ENCODE data around the gene PIK3R3. TPM values are rescaled to one million over a fixed set of nuclear protein-coding genes. Genes with fewer than 3 reads are reported as not detected.
A peak's percentile ranks its signal among the peaks of the same experiment; 100 is the strongest.

PIK3R3 gene
- total and polyA plus RNA-seq, 2 experiments from 2014 or later = 8.4 to 16.8 TPM

GRCh38 chr1:46174448-46175231 lies 42.2 kb upstream of the PIK3R3 start, which contains the start of gene TSPAN1:
Gene TSPAN1 (plus strand): TSS chr1:46175087. CDS start chr1:46181108, 6,021 bp downstream.
- Histone ChIP-seq H3K36me3 (replicated peaks; ENCODE audit: insufficient read depth, low read depth) (no peaks in the 10 kb centered on the region), H3K9me3 (ENCODE audit: low read depth) (no peaks in the 10 kb centered on the region), H3K4me2 (peak within 1 kb of the TSS; percentile 29), H3K9me2 (replicated peaks; ENCODE audit: insufficient read depth) (no peaks in the 10 kb centered on the region), H3K4me1 (ENCODE audit: insufficient read depth) (peaks cover 21% of the 10 kb centered on the region), H3K27me3 (no peaks in the 10 kb centered on the region), H3K4me3 (no peak within 1 kb of the TSS), H3K27ac (peak within 1 kb of the TSS; percentile 81), H4K20me1 (ENCODE audit: insufficient read depth, poor library complexity, severe bottlenecking) (no peaks in the 10 kb centered on the region), H2AFZ (no peak within 1 kb of the TSS), H3K79me2 (no peaks in the 10 kb centered on the region)
- WGBS (ENCODE audit: low lambda C conversion rate, missing lambda C conversion rate) = 81% methylated on average over 11 of the region's 11 CpGs
- peak; percentile 68 for DNase-seq (ENCODE audit: low spot score)
- TF ChIP-seq CTCF (IDR thresholded peaks at IDR 0.05; ENCODE audit: poor library complexity) (no peak), EZH2 (IDR thresholded peaks at IDR 0.05; ENCODE audit: borderline replicate concordance) (no peak), EZH2phosphoT487 (IDR thresholded peaks at IDR 0.05; ENCODE audit: low read depth, severe bottlenecking, unreplicated experiment) (no peak)

- Histone ChIP-seq H3K27ac (peak overlapping the region; percentile 40), H3K79me2 (no peaks in the 10 kb centered on the region), H3K27me3 (no peaks in the 10 kb centered on the region), H3K9me2 (replicated peaks; ENCODE audit: insufficient read depth) (no peaks in the 10 kb centered on the region), H3K4me2 (peak overlapping the region; percentile 25), H2AFZ (no peak overlapping the region), H3K4me1 (ENCODE audit: insufficient read depth) (peaks cover 21% of the 10 kb centered on the region), H3K9me3 (ENCODE audit: low read depth) (no peaks in the 10 kb centered on the region), H4K20me1 (ENCODE audit: insufficient read depth, poor library complexity, severe bottlenecking) (no peaks in the 10 kb centered on the region), H3K36me3 (replicated peaks; ENCODE audit: insufficient read depth, low read depth) (no peaks in the 10 kb centered on the region), H3K4me3 (no peak overlapping the region)
- DNase-seq (ENCODE audit: low spot score) = peak; percentile 54
- TF ChIP-seq CTCF (IDR thresholded peaks at IDR 0.05; ENCODE audit: poor library complexity) = no peak
- TF ChIP-seq EZH2phosphoT487 (IDR thresholded peaks at IDR 0.05; ENCODE audit: low read depth, severe bottlenecking, unreplicated experiment) = no peak
- no peak for TF ChIP-seq EZH2 (IDR thresholded peaks at IDR 0.05; ENCODE audit: borderline replicate concordance)
- WGBS (ENCODE audit: low lambda C conversion rate, missing lambda C conversion rate) = 34% methylated on average over 4 of the region's 4 CpGs
These were observed 41.0 kb upstream of the PIK3R3 start for GRCh38 chr1:46173361-46173856.

GRCh38 chr1:46172321-46172720 lies 39.9 kb upstream of the PIK3R3 start:
- Histone ChIP-seq H3K36me3 (replicated peaks; ENCODE audit: insufficient read depth, low read depth) (no peaks in the 10 kb centered on the region), H3K79me2 (no peaks in the 10 kb centered on the region), H3K4me3 (no peak overlapping the region), H3K4me2 (no peak overlapping the region), H4K20me1 (ENCODE audit: insufficient read depth, poor library complexity, severe bottlenecking) (no peaks in the 10 kb centered on the region), H3K9me3 (ENCODE audit: low read depth) (no peaks in the 10 kb centered on the region), H3K9me2 (replicated peaks; ENCODE audit: insufficient read depth) (no peaks in the 10 kb centered on the region), H3K4me1 (ENCODE audit: insufficient read depth) (peaks cover 21% of the 10 kb centered on the region), H3K27me3 (no peaks in the 10 kb centered on the region), H3K27ac (no peak overlapping the region), H2AFZ (no peak overlapping the region)
- TF ChIP-seq EZH2 (IDR thresholded peaks at IDR 0.05; ENCODE audit: borderline replicate concordance) = no peak
- TF ChIP-seq EZH2phosphoT487 (IDR thresholded peaks at IDR 0.05; ENCODE audit: low read depth, severe bottlenecking, unreplicated experiment) = no peak
- 93% methylated on average over 4 of the region's 4 CpGs for WGBS (ENCODE audit: low lambda C conversion rate, missing lambda C conversion rate)
- DNase-seq (ENCODE audit: low spot score) = no peak

GRCh38 chr1:46171871-46172270 lies 39.4 kb upstream of the PIK3R3 start:
- Histone ChIP-seq H3K9me3 (ENCODE audit: low read depth) (no peaks in the 10 kb centered on the region), H3K79me2 (no peaks in the 10 kb centered on the region), H3K9me2 (replicated peaks; ENCODE audit: insufficient read depth) (no peaks in the 10 kb centered on the region), H3K4me2 (no peak overlapping the region), H3K27me3 (no peaks in the 10 kb centered on the region), H4K20me1 (ENCODE audit: insufficient read depth, poor library complexity, severe bottlenecking) (no peaks in the 10 kb centered on the region), H2AFZ (no peak overlapping the region), H3K36me3 (replicated peaks; ENCODE audit: insufficient read depth, low read depth) (no peaks in the 10 kb centered on the region), H3K4me1 (ENCODE audit: insufficient read depth) (peaks cover 21% of the 10 kb centered on the region), H3K4me3 (no peak overlapping the region), H3K27ac (no peak overlapping the region)
- TF ChIP-seq EZH2 (IDR thresholded peaks at IDR 0.05; ENCODE audit: borderline replicate concordance) (no peak), CTCF (IDR thresholded peaks at IDR 0.05; ENCODE audit: poor library complexity) (no peak), EZH2phosphoT487 (IDR thresholded peaks at IDR 0.05; ENCODE audit: low read depth, severe bottlenecking, unreplicated experiment) (no peak)
- DNase-seq (ENCODE audit: low spot score) = no peak
- WGBS (ENCODE audit: low lambda C conversion rate, missing lambda C conversion rate) = 57% methylated on average over 6 of the region's 6 CpGs

All from hepatocyte (in vitro differentiated cells).